DMS 273 (cell line): ENCODE measurements around the gene IGSF9.
"Not testable (repeated sequence)": the region's sequence is repeated elsewhere in the genome, so short reads cannot be mapped to it uniquely, and the experiment has no call there.

Experiments
- DNase-seq: peaks from one replicate; lab custom pipeline; 2025; ENCODE audit not compliant: unreplicated experiment; lab: John Stamatoyannopoulos, UW

IGSF9 gene

DNA sequence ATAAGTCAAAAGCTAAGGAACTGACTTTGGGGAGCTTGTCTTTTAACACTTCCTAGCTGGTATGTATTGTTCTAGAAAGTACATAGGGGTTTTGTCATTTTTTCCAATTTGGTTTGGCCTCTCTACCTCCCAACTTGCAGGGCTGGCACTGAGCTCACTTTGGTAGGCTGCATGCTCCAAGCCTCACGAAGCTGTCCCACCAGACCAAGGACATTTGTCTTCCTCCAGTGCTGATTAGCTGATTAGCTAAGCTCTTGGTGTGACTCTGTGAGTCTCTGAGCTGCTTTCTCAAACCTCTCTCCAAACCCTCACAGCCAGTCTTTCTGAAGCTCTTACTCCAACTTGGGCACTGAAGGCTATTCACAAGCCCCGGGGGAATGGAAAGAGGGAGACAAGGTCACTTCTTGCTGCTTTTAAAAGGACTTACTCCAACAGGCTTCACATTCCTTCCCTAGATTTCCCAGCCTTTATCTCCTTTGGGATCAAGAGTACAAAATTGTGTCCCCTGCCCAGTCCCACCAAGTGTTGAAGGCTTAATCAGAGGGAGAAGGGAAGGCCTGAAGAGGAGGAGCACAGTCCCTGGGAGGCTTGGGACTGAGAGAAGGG is 44.6 kb downstream of the IGSF9 start:
- no peak for DNase-seq

DNA sequence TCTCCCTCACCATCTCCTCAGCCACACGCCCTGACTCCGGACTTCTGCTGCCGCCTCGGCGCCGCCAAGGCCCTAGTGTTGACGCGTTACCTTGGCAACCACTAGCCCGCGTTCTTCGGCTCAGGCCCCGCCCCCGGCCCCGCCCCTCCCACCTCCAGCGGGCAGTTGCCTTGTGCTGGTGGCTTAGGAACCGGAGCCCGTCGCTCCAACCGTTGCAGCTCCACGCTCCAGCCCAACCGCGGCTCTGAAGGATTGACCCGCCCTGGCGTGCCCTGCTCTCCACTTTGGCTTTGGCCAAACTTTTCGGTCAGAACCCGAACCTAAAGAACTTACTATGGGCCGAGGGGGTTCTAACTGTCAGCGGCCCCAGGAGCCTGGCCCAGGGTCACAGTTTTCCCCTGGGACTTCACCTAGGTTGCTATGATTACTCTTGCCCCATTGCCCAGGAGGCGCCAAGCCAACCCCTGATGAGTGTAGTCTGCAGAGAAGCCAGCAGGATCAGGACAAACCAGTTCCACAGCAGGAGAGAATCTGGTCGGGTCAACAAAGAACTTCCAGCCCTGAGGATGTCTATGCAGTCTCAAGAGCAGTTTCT is 45.2 kb downstream of the IGSF9 start, which contains the start of gene CFAP45:
CFAP45 (minus strand) TSS at position 80 of the 595 bp plus-strand sequence; CDS start at position 13, 67 bp downstream.
- DNase-seq: peak; percentile 95

GRCh38 chr1:159899634-159900033 is 45.8 kb downstream of the IGSF9 start:
- not testable (repeated sequence) for DNase-seq

DNA sequence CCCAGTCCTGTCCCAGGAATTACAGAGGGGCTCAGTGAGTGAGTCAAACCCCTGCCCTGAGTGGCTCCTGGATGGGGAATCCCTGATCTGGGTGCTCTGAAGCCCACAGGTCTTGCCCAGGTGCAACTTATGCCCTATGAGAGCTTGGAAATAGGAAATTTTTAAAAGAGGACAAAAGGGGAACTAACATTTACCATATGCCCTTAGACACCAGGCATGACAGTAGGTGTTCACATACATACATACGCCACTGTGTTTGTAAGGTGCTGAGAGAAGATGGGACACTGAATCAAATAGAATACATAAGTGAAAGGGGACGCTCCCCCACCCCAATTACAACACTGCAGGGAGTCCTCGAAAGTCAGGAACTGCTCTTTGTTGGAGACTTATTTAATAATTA is 46.9 kb downstream of the IGSF9 start:
- DNase-seq: no peak

- DNase-seq: no peak
Measured at GRCh38 chr1:159897962-159898361, 47.5 kb downstream of the IGSF9 start.

- no peak for DNase-seq
Measured at GRCh38 chr1:159896546-159896930, 48.9 kb downstream of the IGSF9 start.

GRCh38 chr1:159895836-159896545 is 49.4 kb downstream of the IGSF9 start:
- DNase-seq: no peak

GRCh38 chr1:159895286-159895685 is 50.1 kb downstream of the IGSF9 start:
- DNase-seq: no peak

DNA sequence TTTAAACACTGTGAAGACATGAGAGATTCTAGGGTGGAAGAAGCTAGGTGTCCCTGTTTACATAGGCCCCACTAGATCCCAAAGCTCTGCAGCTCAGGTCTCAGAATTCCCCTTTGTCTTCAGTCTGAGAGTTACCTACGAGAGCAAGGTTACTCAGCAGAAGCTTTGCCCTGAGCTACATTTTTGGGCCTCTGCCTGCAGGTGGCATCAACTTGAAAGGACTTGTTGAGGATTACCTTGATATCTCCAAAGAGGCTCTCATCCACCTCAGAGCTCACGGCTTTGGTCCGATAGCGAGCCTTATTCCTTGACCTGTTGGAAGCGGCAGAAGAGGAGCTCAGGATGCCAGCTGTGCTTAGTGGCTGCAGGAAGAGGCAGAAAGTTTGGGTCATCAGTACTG is 52.5 kb downstream of the IGSF9 start:
- peak; percentile 29 for DNase-seq

- peak; percentile 94 for DNase-seq
Measured at GRCh38 chr1:159891275-159892157, 53.9 kb downstream of the IGSF9 start.

DNA sequence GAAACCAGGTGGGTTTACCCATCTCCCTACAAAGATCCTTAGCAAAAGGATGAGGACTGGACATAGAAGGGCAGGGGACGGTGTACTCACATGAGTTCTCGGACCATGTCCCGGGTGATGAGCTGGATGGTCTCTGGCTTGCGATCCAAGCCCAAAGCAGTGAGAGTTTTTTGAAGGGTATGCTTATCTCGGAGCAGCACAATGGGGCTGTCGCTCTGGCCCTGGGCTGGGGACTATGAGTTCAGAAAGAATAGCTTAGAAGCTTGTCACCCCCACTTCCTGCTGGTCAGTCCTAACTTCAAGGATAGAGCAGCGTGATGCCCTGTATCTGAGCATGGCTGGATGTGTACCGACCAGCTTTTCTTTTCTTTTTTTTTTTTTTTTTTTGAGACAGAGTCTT is 55.0 kb downstream of the IGSF9 start:
- DNase-seq: no peak

DNA sequence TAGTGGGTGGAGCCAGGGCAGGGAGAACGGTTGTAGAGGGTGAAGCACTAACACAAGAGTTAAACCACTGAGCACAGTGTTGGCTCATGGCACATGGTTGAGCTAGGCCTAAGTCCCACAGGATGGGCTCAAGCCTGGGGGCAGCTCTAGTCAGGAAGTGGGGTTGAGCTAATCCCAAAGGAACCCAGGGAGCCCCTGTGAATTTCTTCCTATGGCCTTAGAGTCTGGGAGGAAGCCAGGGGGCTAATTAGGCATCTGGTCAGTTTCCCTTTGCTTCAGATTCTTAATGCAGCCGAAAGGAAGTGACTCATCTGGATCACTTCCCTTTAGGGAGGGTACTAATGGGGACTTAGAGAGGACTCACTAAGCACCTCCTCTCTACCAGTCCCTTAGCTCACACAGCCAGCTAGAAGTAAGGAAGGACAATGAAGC is 55.6 kb downstream of the IGSF9 start:
- DNase-seq: peak; percentile 65

DNA sequence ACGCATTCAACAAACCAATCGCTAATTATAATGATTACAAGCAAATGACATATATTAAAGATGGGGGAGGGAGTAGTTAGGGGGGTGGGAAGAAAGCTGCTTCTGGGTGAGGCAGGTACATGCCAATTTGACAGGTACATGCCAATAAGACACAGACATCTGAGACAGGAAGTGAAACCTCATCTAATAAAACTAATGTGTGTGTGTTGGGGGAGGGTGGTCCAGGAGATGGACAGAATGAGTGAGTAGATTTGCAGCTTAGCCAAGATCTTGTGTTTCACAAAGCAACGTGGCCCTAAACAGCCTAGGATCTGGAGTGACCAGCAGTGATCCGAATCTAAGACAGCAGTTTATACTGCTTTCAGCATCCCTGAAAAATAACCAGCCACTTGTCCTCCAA is 56.2 kb downstream of the IGSF9 start:
- no peak for DNase-seq

GRCh38 chr1:159884296-159884695 is 61.1 kb downstream of the IGSF9 start:
- DNase-seq: peak; percentile 63

- no peak for DNase-seq
Measured at GRCh38 chr1:159883134-159883533, 62.3 kb downstream of the IGSF9 start.

- no peak for DNase-seq
Measured at GRCh38 chr1:159882527-159882862, 62.9 kb downstream of the IGSF9 start.

DNA sequence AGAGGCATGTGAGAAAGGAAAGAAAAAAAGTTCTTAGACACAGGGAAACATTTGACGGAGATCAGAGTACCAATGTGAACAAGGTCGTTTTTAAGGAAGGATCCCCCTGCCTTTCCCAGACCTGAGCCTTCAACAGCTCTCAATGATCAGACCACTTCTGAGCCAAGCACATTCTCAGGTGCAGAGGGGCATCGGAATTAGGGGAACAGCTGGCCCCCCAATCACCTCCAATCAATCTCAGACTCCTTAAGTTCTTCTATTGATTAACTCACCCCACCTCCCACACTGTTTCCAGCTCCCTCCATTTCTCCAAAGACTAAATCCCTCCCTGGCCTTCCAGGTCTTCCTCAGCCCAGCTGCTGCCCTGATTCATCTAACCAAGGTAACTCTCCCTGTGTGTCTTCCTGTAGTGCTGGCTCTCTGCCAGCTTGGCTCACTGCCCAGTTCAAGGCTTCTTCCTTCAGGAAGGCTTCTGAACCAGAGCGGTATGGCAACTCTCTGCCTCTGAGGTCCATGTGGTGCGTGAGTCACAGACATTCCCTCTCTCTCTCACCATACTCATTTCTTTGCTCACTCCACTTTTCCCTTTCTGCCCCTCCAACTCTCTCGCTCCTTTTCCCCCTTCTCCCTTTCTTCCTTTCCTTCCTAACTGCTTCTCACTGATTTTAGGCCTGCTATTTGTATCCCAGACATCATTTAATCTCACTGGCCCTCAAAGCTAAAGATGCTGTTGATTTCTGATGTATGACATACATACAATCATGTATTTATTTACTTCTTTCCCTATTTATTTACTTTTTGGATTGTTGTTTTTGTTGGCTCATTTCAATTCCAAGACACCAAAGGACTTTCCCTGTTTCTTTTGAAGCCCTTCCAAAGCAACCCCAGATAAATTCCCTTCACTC is 63.5 kb downstream of the IGSF9 start:
- DNase-seq: peak; percentile 93

DNA sequence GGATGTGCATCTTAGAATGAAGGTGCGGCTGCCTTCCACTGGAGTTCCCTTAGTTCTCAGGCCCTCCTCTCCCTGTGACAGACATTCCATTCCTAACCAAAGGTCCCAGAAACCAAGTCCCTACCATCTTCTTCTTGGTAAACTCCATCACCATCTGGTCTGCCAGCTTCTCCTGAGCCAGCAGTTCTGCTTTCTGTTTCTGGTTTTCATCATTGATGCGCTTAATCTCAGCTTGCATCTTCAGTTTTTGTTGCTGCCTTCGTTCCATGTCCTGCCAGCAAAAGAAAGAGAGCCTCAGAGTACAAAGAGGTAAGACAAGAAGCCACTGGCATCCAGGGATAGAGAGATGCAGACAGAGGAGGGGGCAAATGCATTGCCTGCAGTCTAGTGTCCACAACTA is 65.0 kb downstream of the IGSF9 start:
- DNase-seq: no peak

- no peak for DNase-seq
Measured at GRCh38 chr1:159879977-159880376, 65.4 kb downstream of the IGSF9 start.

- no peak for DNase-seq
Measured at GRCh38 chr1:159879136-159879535, 66.3 kb downstream of the IGSF9 start.
